ENCODE measurements around the gene SNF8. TPM values are rescaled to one million over a fixed set of nuclear protein-coding genes. Genes with fewer than 3 reads are reported as not detected.

SNF8 gene
- total and polyA plus RNA-seq, 9 of the 15 experiments (the other 6 are each of a cell fraction or from before 2014, with no cell fraction given): 6.9 to 149 (median 117) TPM

- TF ChIP-seq ZC3H8 (IDR thresholded peaks at IDR 0.05): no peak
- peak; percentile 29; the same call in 1 of the 2 replicates for TF ChIP-seq XRCC5 (IDR thresholded peaks at IDR 0.05; ENCODE audit: low read depth, low read length)
- TF ChIP-seq SOX6 (IDR thresholded peaks at IDR 0.05): peak; percentile 51; the same call in 1 of the 2 replicates
- no peak for TF ChIP-seq MIER1 (IDR thresholded peaks at IDR 0.05; ENCODE audit: low read depth)
- TF ChIP-seq JUNB (CRISPR knock-in tag; conservative IDR thresholded peaks at IDR 0.05): no peak
- peak; percentile 80 for TF ChIP-seq CBFB (CRISPR knock-in tag; IDR thresholded peaks at IDR 0.05)
- TF ChIP-seq MNT (conservative IDR thresholded peaks at IDR 0.05): peak; percentile 78 to 94
- peak; percentile 97 for TF ChIP-seq EP400 (IDR thresholded peaks at IDR 0.05)
- peak; percentile 40 for TF ChIP-seq SMAD1 (IDR thresholded peaks at IDR 0.05; ENCODE audit: low read depth, low read length, partially characterized antibody)
- TF ChIP-seq PCBP1 (IDR thresholded peaks at IDR 0.05; ENCODE audit: low read depth, low read length, poor library complexity, severe bottlenecking): peak; percentile 87
- peak; percentile 88 for TF ChIP-seq ATF1 (CRISPR knock-in tag; IDR thresholded peaks at IDR 0.05)
- TF ChIP-seq ATF1 (tag; IDR thresholded peaks at IDR 0.05): peak; percentile 99
- TF ChIP-seq NR2C1 (IDR thresholded peaks at IDR 0.05): no peak
- peak; percentile 73 for TF ChIP-seq NR2C1 (tag; IDR thresholded peaks at IDR 0.05)
- TF ChIP-seq CTBP1 (IDR thresholded peaks at IDR 0.05; ENCODE audit: borderline replicate concordance): peak; percentile 52; the same call in 1 of the 2 replicates
- TF ChIP-seq LARP7 (IDR thresholded peaks at IDR 0.05): no peak
- TF ChIP-seq ILK (tag; IDR thresholded peaks at IDR 0.05; ENCODE audit: borderline replicate concordance, low read depth): no peak
- TF ChIP-seq ZBTB2 (IDR thresholded peaks at IDR 0.05): no peak
- no peak for TF ChIP-seq PKNOX1 (IDR thresholded peaks at IDR 0.05)
- no peak for TF ChIP-seq POLR3A (IDR thresholded peaks at IDR 0.05; ENCODE audit: borderline replicate concordance, extremely low read depth, insufficient read depth, insufficient read length)
- TF ChIP-seq MTA3 (IDR thresholded peaks at IDR 0.05; ENCODE audit: borderline replicate concordance): peak; percentile 89
- no peak; the same call in none of the 2 replicates for TF ChIP-seq JUND (IDR thresholded peaks at IDR 0.05; ENCODE audit: borderline replicate concordance, low read depth, low read length)
- no peak; the same call in 2 of the 3 replicates for TF ChIP-seq JUND (tag; IDR thresholded peaks at IDR 0.05; ENCODE audit: borderline replicate concordance, low read depth, low read length)
These were observed at the start of gene SNF8 (continued) for GRCh38 chr17:48944515-48945260.
